ENCODE measurements around the gene GALNT13.

Gene GALNT13

DNA sequence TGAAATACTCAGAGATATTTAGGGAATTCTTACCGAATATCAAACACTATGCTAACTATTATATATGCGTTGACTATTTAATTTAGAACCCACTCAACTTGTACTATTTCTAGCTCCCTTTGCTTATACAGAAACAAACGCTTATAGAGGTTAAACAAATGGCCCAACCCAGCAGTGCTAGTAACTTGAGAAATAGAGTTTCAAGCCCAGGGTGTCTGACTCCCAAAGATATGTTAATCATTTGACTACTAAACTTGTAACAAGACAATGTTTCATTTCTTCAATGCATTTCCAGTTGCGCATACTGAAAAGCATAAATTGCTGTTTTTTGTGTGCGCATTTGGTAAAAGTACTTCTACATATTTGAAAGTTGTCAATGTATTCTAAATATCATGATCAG, 310.3 kb downstream of the GALNT13 start:
- DNase-seq (ENCODE audit: low spot score) = no peak
- TF ChIP-seq CTCF (IDR thresholded peaks at IDR 0.05; ENCODE audit: extremely low read depth, missing control alignments) = no peak

GRCh38 chr2:154187948-154188347, 316.2 kb downstream of the GALNT13 start:
- DNase-seq (ENCODE audit: low spot score) = no peak
- no peak for TF ChIP-seq CTCF (IDR thresholded peaks at IDR 0.05; ENCODE audit: extremely low read depth, missing control alignments)

GRCh38 chr2:154189953-154190352, 318.2 kb downstream of the GALNT13 start:
- no peak for DNase-seq (ENCODE audit: low spot score)
- no peak for TF ChIP-seq CTCF (IDR thresholded peaks at IDR 0.05; ENCODE audit: extremely low read depth, missing control alignments)

DNA sequence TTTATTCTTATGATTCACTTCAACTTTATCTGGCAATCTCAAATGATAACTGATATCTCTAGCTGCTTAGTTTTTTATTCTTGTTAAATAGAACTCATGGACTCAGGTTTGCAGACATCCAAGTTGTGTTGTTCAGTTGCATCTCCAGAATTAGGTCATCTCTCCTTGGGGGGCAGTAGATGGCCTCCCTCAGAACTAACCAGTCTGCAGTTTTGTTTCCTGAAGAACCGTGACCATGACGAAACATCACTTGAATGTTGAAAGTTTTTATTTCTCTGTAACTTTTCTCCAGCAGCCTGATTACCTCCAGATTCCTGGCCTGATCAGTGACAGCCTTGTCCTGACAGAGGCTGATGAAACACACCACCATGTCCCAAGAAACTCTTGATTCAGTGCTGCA, 321.5 kb downstream of the GALNT13 start:
- DNase-seq (ENCODE audit: low spot score) = no peak

DNA sequence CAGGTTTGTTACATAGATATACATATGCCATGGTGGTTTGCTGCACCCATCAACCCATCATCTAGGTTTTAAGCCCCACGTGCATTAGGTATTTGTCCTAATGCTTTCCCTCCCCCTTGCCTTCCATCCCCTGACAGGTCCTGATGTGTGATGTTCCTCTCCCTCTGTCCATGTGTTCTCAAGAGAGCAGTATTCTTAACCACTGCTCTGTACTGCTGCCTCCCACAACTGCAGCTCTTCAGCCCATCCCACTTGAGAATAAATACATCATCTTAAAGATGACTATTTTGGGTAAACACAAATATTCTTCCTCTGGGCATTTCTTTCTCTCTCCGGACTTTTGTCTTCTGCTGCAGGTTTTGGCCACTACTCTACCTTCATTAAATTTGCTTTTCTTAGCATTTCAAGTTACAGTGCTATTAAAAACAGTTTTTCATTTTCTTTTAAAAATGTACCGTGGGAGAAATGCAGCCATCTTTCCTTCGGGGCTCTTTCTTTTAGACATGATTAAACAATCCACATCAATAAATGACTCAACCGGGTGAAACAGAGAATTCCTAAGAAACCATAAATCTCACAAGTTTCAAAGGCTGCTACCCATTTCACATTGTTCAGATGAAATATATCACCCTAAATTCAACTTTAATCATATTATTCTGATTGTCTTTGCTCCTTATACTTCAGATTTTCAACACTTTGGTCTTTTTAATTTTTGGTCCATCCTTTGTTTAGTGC, 323.4 kb downstream of the GALNT13 start:
- DNase-seq (ENCODE audit: low spot score) = no peak
- TF ChIP-seq CTCF (IDR thresholded peaks at IDR 0.05; ENCODE audit: extremely low read depth, missing control alignments) = no peak

More for the DNA sequence above, 321.5 kb downstream of the GALNT13 start:
- TF ChIP-seq CTCF (IDR thresholded peaks at IDR 0.05; ENCODE audit: extremely low read depth, missing control alignments) = no peak

GRCh38 chr2:154195644-154196195, 324.0 kb downstream of the GALNT13 start:
- TF ChIP-seq CTCF (IDR thresholded peaks at IDR 0.05; ENCODE audit: extremely low read depth, missing control alignments) = no peak
- no peak for DNase-seq (ENCODE audit: low spot score)

DNA sequence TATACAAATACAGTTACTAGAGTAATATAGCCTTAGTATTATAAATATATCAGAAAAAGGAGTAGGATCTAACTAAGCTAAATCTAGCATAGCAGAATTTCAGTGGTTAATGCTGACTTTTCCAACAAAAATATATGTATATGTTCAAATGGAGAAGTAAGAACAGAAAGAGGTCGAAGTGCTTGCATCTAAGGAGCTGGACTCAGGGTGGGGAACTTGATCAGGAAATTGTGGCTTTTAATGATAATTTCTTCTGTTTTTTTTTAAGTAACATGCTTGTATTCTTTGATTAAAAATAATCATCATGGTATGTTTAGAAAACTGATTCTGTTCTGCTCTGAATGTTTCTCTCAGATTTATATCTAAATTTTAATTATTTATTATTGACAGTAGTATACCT, 327.1 kb downstream of the GALNT13 start:
- TF ChIP-seq CTCF (IDR thresholded peaks at IDR 0.05; ENCODE audit: extremely low read depth, missing control alignments) = no peak
- DNase-seq (ENCODE audit: low spot score) = no peak
